ENCODE measurements around the gene TRIM63. TPM values are rescaled to one million over a fixed set of nuclear protein-coding genes. Genes with fewer than 3 reads are reported as not detected.
A peak's percentile ranks its signal among the peaks of the same experiment; 100 is the strongest.

Gene TRIM63
- total and polyA plus RNA-seq, 9 of the 15 experiments (the other 6 are each of a cell fraction or from before 2014, with no cell fraction given), result 0.08 to 0.57 (median 0.36) TPM

GRCh38 chr1:26044414-26044813 lies 23.0 kb downstream of the TRIM63 start:
- no peaks in the 10 kb centered on the region for H3K9me3 ChIP-seq (replicated peaks; ENCODE audit: control insufficient read depth, insufficient read depth, low read depth, low read length)
- no peaks in the 10 kb centered on the region for H3K27me3 ChIP-seq (ENCODE audit: control insufficient read depth in 2 of 2, insufficient read depth in 2 of 2, low read length in 2 of 2)
- no TSS peak for BruUV-seq (replicated peaks)
- peak overlapping the region; percentile 21 to 81; a peak in 2 of 4 replicates for H3K9ac ChIP-seq (ENCODE audit: insufficient read depth in 1 of 2, low read depth in 2 of 2, low read length in 2 of 2)
- no peaks in the 10 kb centered on the region for H3K79me2 ChIP-seq (ENCODE audit: control insufficient read depth, insufficient read depth, low read length)
- no peak overlapping the region for H3K4me3 ChIP-seq
- H3K9me1 ChIP-seq (ENCODE audit: control insufficient read depth, insufficient read depth, low read length), result no peaks in the 10 kb centered on the region
- 31% methylated on average over 3 of the region's 3 CpGs for WGBS (ENCODE audit: insufficient coverage, low coverage, missing lambda C conversion rate)
- H3K4me1 ChIP-seq (replicated peaks in 1 of 2; ENCODE audit: control insufficient read depth in 2 of 2, insufficient read depth in 2 of 2, low read length in 2 of 2), result peaks cover 26 to 39% of the 10 kb centered on the region in 2 experiments; a peak in 4 of 5 replicates
- ChIA-PET CTCF (ENCODE audit: low intra/inter-chr PET ratio) (no interaction called here), POLR2A (interaction anchor here (1.0 to 3.9 kb wide), 6 partner anchors 9 to 82 kb away, joined by 3 to 23 read pairs (median 6); no protein-coding TSS in a partner anchor)
- H3K27ac ChIP-seq (ENCODE audit: extremely low read depth, low read depth, low read length), result peak overlapping the region; percentile 19; the same call in 1 of the 3 replicates
- FAIRE-seq (peak; percentile 35), DNase-seq (ENCODE audit: extremely low read depth in 1 of 4, low spot score in 3 of 4) (no peak), ATAC-seq (no peak)
- peak overlapping the region; percentile 27; the same call in 1 of the 2 replicates for H3K4me2 ChIP-seq (ENCODE audit: insufficient read depth, low read length)
- intact Hi-C loops (cut with micrococcal nuclease), result no loop called here
- no peaks in the 10 kb centered on the region for H3K36me3 ChIP-seq (ENCODE audit: control insufficient read depth, insufficient read depth, low read length)
- H4K20me1 ChIP-seq (replicated peaks; ENCODE audit: control insufficient read depth, insufficient read depth, low read length), result no peaks in the 10 kb centered on the region
- in situ Hi-C loops (cut with MboI), result loop anchor here (5.0 kb wide), 2 partner anchors 63 to 103 kb away; no protein-coding TSS in a partner anchor
- H2AFZ ChIP-seq (ENCODE audit: low read depth, low read length), result peak overlapping the region; percentile 75
- TF ChIP-seq CHD1 (IDR thresholded peaks at IDR 0.05; ENCODE audit: low read length) (no peak), POLR2AphosphoS5 (IDR thresholded peaks at IDR 0.05; ENCODE audit: control insufficient read depth, insufficient read depth, low read depth, low read length) (no peak), ZNF134 (CRISPR knock-in tag; conservative IDR thresholded peaks at IDR 0.05) (no peak), TAF9B (IDR thresholded peaks at IDR 0.05; ENCODE audit: partially characterized antibody) (no peak), YBX1 (IDR thresholded peaks at IDR 0.05) (no peak), SMARCE1 (IDR thresholded peaks at IDR 0.05) (no peak), CBX3 (IDR thresholded peaks at IDR 0.05; ENCODE audit: borderline replicate concordance in 1 of 2, low read length in 2 of 2) (peak in 1 of 2 experiments; percentile 53; a peak in 1 of 3 replicates), RAD51 (IDR thresholded peaks at IDR 0.05; ENCODE audit: borderline replicate concordance, low read depth) (no peak), HMBOX1 (IDR thresholded peaks at IDR 0.05) (no peak), NR1H2 (CRISPR knock-in tag; IDR thresholded peaks at IDR 0.05) (no peak), ADNP (tag; IDR thresholded peaks at IDR 0.05) (peak; percentile 65), TCF7 (IDR thresholded peaks at IDR 0.05; ENCODE audit: borderline replicate concordance) (no peak), BMI1 (IDR thresholded peaks at IDR 0.05; ENCODE audit: low read length) (no peak), ZNF584 (CRISPR knock-in tag; IDR thresholded peaks at IDR 0.05; ENCODE audit: low read depth) (no peak), FOXJ2 (tag; IDR thresholded peaks at IDR 0.05) (no peak), GABPA (tag; conservative IDR thresholded peaks at IDR 0.05; ENCODE audit: low read depth) (no peak), CBX1 (IDR thresholded peaks at IDR 0.05; ENCODE audit: low read depth) (peak; percentile 41; the same call in 1 of the 2 replicates), SIN3A (IDR thresholded peaks at IDR 0.05; ENCODE audit: borderline replicate concordance in 2 of 2, control insufficient read depth in 1 of 2, low read depth in 2 of 2, low read length in 2 of 2) (no peak), ZBTB1 (CRISPR knock-in tag; IDR thresholded peaks at IDR 0.05; ENCODE audit: borderline replicate concordance, low read depth) (no peak), ZNF589 (CRISPR knock-in tag; IDR thresholded peaks at IDR 0.05; ENCODE audit: low read depth) (no peak), LEF1 (IDR thresholded peaks at IDR 0.05) (no peak), ZBTB34 (CRISPR knock-in tag; IDR thresholded peaks at IDR 0.05) (no peak), WHSC1 (IDR thresholded peaks at IDR 0.05; ENCODE audit: low read length) (no peak), MED1 (CRISPR knock-in tag; IDR thresholded peaks at IDR 0.05; ENCODE audit: borderline replicate concordance) (no peak)
